NT2/D1 (cell line): Measurements from ENCODE around the gene TRIM52.

Source experiments
- DNase-seq: peaks from one replicate; pipeline ENCODE4 v3.0.0-alpha.2; 2011; ENCODE audit warnings: low read depth, low spot score
- H3K27me3 ChIP-seq: 2 replicates; pipeline ENCODE4 v1.6.0; 2011; ENCODE audit warnings: mild to moderate bottlenecking; ENCODE audit not compliant: insufficient read length, insufficient read depth
- H3K36me3 ChIP-seq: 2 replicates; pipeline ENCODE4 v1.6.1; 2011; ENCODE audit warnings: mild to moderate bottlenecking, low read length, mixed read lengths; ENCODE audit not compliant: insufficient read depth, insufficient read length
- H3K4me1 ChIP-seq: 2 replicates; pipeline ENCODE4 v1.5.1; 2011; ENCODE audit not compliant: insufficient read depth, insufficient read length
- H3K4me3 ChIP-seq: 2 replicates; pipeline ENCODE4 v1.5.1; 2011; ENCODE audit warnings: low read depth; ENCODE audit not compliant: insufficient read length
- H3K9ac ChIP-seq: 2 replicates; pipeline ENCODE4 v1.6.0; 2011; ENCODE audit warnings: low read depth; ENCODE audit not compliant: insufficient read length
- H3K9me3 ChIP-seq: 2 replicates; pipeline ENCODE4 v1.5.1; 2011; ENCODE audit warnings: mild to moderate bottlenecking, low read length; ENCODE audit not compliant: insufficient read depth
- SUZ12 ChIP-seq: IDR thresholded peaks from 2 replicates; pipeline ENCODE4 v1.6.1; 2011; ENCODE audit not compliant: insufficient read length, insufficient read depth; ENCODE audit errors: extremely low read depth
- YY1 ChIP-seq: IDR thresholded peaks from 2 replicates; pipeline ENCODE4 v1.6.1; 2011; ENCODE audit not compliant: insufficient read length, insufficient read depth
- ZNF274 ChIP-seq: IDR thresholded peaks from 2 replicates; pipeline ENCODE4 v1.6.1; 2011; ENCODE audit warnings: mild to moderate bottlenecking, low read depth, low read length

Gene TRIM52

GRCh38 chr5:181248277-181248676 is 12.7 kb downstream of the TRIM52 start:
- Histone ChIP-seq H3K9me3 (no peaks in the 10 kb centered on the region), H3K4me1 (peaks cover 5% of the 10 kb centered on the region), H3K9ac (peak overlapping the region; percentile 90), H3K36me3 (peaks cover 49% of the 10 kb centered on the region), H3K27me3 (no peaks in the 10 kb centered on the region), H3K4me3 (peak overlapping the region; percentile 80)
- no peak for DNase-seq
- no peak for TF ChIP-seq SUZ12

GRCh38 chr5:181246276-181247049 is 14.5 kb downstream of the TRIM52 start:
- H3K9me3 ChIP-seq = no peaks in the 10 kb centered on the region
- DNase-seq = no peak
- H3K9ac ChIP-seq = peak overlapping the region; percentile 99
- H3K27me3 ChIP-seq = no peaks in the 10 kb centered on the region
- H3K4me1 ChIP-seq = peaks cover 5% of the 10 kb centered on the region
- TF ChIP-seq YY1 = no peak
- TF ChIP-seq ZNF274 = no peak
- no peak for TF ChIP-seq SUZ12
- peak overlapping the region; percentile 93 for H3K4me3 ChIP-seq
- peaks cover 51% of the 10 kb centered on the region for H3K36me3 ChIP-seq

- no peaks in the 10 kb centered on the region for H3K27me3 ChIP-seq
- no peak for DNase-seq
- peaks cover 53% of the 10 kb centered on the region for H3K36me3 ChIP-seq
- peak overlapping the region; percentile 99 for H3K9ac ChIP-seq
- H3K9me3 ChIP-seq = no peaks in the 10 kb centered on the region
- peak overlapping the region; percentile 93 for H3K4me3 ChIP-seq
- no peak for TF ChIP-seq ZNF274
- TF ChIP-seq YY1 = no peak
- no peak for TF ChIP-seq SUZ12
- H3K4me1 ChIP-seq = peaks cover 5% of the 10 kb centered on the region
Measured at GRCh38 chr5:181245427-181246275, 15.3 kb downstream of the TRIM52 start.

GRCh38 chr5:181243564-181244343 is 17.2 kb downstream of the TRIM52 start, which contains the start of gene RACK1:
Gene RACK1, minus strand, starts transcription at chr5:181243906. Its CDS starts 106 bp downstream, at chr5:181243800.
- peak within 1 kb of the TSS; percentile 99 for H3K9ac ChIP-seq
- H3K27me3 ChIP-seq = no peaks in the 10 kb centered on the region
- TF ChIP-seq YY1 (peak; percentile 97), ZNF274 (no peak)
- H3K9me3 ChIP-seq = no peaks in the 10 kb centered on the region
- peak within 1 kb of the TSS; percentile 97 for H3K4me3 ChIP-seq
- H3K36me3 ChIP-seq = peaks cover 53% of the 10 kb centered on the region
- peaks cover 3% of the 10 kb centered on the region for H3K4me1 ChIP-seq
- DNase-seq = peak; percentile 74

GRCh38 chr5:181243018-181243563 is 17.9 kb downstream of the TRIM52 start:
- no peaks in the 10 kb centered on the region for H3K9me3 ChIP-seq
- H3K9ac ChIP-seq = peak overlapping the region; percentile 99
- no peak for DNase-seq
- H3K4me3 ChIP-seq = peak overlapping the region; percentile 97
- peaks cover 56% of the 10 kb centered on the region for H3K36me3 ChIP-seq
- H3K4me1 ChIP-seq = peaks cover 3% of the 10 kb centered on the region
- H3K27me3 ChIP-seq = no peaks in the 10 kb centered on the region
- TF ChIP-seq ZNF274 (no peak), SUZ12 (no peak), YY1 (no peak)

GRCh38 chr5:181242031-181242451 is 18.9 kb downstream of the TRIM52 start:
- Histone ChIP-seq H3K27me3 (no peaks in the 10 kb centered on the region), H3K36me3 (peaks cover 62% of the 10 kb centered on the region), H3K9ac (peak overlapping the region; percentile 99), H3K4me3 (peak overlapping the region; percentile 97), H3K4me1 (peaks cover 3% of the 10 kb centered on the region), H3K9me3 (no peaks in the 10 kb centered on the region)
- TF ChIP-seq YY1 = no peak
- TF ChIP-seq ZNF274 = no peak
- TF ChIP-seq SUZ12 = no peak
- no peak for DNase-seq
